H9 (cell line): Measurements from ENCODE around the gene KCNN3. TPM values are rescaled to one million over a fixed set of nuclear protein-coding genes. Genes with fewer than 3 reads are reported as not detected.

ENCODE experiments used
- DNase-seq: peaks from one replicate; pipeline ENCODE4 v3.0.0-alpha.2; 2017
- H2AFZ ChIP-seq: one replicate; pipeline ENCODE4 v1.6.1; 2013; ENCODE audit warnings: mild to moderate bottlenecking, low read length, control low read depth, moderate library complexity
- H2AK5ac ChIP-seq: 2 replicates; pipeline ENCODE4 v1.6.1; 2013; ENCODE audit warnings: low read length, control low read depth, mixed read lengths; ENCODE audit not compliant: insufficient read length
- H2BK120ac ChIP-seq: one replicate; pipeline ENCODE4 v1.6.1; 2013; ENCODE audit warnings: low read depth, mild to moderate bottlenecking, low read length, control low read depth, inconsistent platforms; ENCODE audit not compliant: poor library complexity, severe bottlenecking
- H2BK12ac ChIP-seq: 2 replicates; pipeline ENCODE4 v1.6.1; 2013; ENCODE audit warnings: low read length, control low read depth, mixed read lengths, low read depth; ENCODE audit not compliant: insufficient read length
- H2BK15ac ChIP-seq: 2 replicates; pipeline ENCODE4 v1.6.1; 2013; ENCODE audit warnings: low read depth, low read length, control low read depth
- H2BK20ac ChIP-seq: one replicate; pipeline ENCODE4 v1.6.1; 2013; ENCODE audit warnings: low read depth, mild to moderate bottlenecking, low read length, control low read depth, inconsistent platforms; ENCODE audit not compliant: poor library complexity, severe bottlenecking
- H2BK5ac ChIP-seq: 2 replicates; pipeline ENCODE4 v1.6.1; 2013; ENCODE audit warnings: low read length, control low read depth, mixed read lengths; ENCODE audit not compliant: insufficient read length
- H3K14ac ChIP-seq: 2 replicates; pipeline ENCODE4 v1.6.1; 2013; ENCODE audit warnings: low read length, control low read depth; ENCODE audit not compliant: insufficient read depth
- H3K18ac ChIP-seq: 2 replicates; pipeline ENCODE4 v1.6.1; 2013; ENCODE audit warnings: low read depth, mild to moderate bottlenecking, mixed read lengths, low read length, control low read depth; ENCODE audit not compliant: insufficient read length
- H3K23ac ChIP-seq: 2 replicates; pipeline ENCODE4 v1.6.1; 2013; ENCODE audit warnings: low read length, control low read depth, mixed read lengths, low read depth; ENCODE audit not compliant: insufficient read length
- H3K23me2 ChIP-seq: 2 replicates; pipeline ENCODE4 v1.6.1; 2013; ENCODE audit warnings: low read depth, mild to moderate bottlenecking, mixed read lengths, low read length, control low read depth; ENCODE audit not compliant: insufficient read length, poor library complexity, severe bottlenecking
- H3K27ac ChIP-seq: 2 replicates; pipeline ENCODE4 v1.5.1; 2013; ENCODE audit warnings: low read length, control low read depth, mixed read lengths, low read depth; ENCODE audit not compliant: insufficient read length
- H3K27me3 ChIP-seq: 2 replicates; pipeline ENCODE4 v1.6.1; 2013; ENCODE audit warnings: low read length, control low read depth, inconsistent platforms; ENCODE audit not compliant: insufficient read depth
- H3K4ac ChIP-seq: 2 replicates; pipeline ENCODE4 v1.6.1; 2013; ENCODE audit warnings: low read depth, mild to moderate bottlenecking, control low read depth, inconsistent platforms, low read length, moderate library complexity
- H3K4me1 ChIP-seq: 2 replicates; pipeline ENCODE4 v1.6.1; 2013; ENCODE audit warnings: low read length, control low read depth, inconsistent platforms; ENCODE audit not compliant: insufficient read depth
- H3K4me2 ChIP-seq: 2 replicates; pipeline ENCODE4 v1.6.1; 2013; ENCODE audit warnings: low read length, control low read depth, mixed read lengths; ENCODE audit not compliant: insufficient read length, insufficient read depth
- H3K56ac ChIP-seq: 2 replicates; pipeline ENCODE4 v1.6.1; 2013; ENCODE audit warnings: low read depth, mild to moderate bottlenecking, mixed read lengths, low read length, control low read depth; ENCODE audit not compliant: insufficient read length
- H3K79me1 ChIP-seq: 2 replicates; pipeline ENCODE4 v1.6.1; 2013; ENCODE audit warnings: low read depth, mild to moderate bottlenecking, moderate library complexity, low read length, control low read depth, inconsistent platforms; ENCODE audit not compliant: insufficient read depth, poor library complexity, severe bottlenecking
- H3K79me2 ChIP-seq: 2 replicates; pipeline ENCODE4 v1.6.1; 2013; ENCODE audit warnings: low read length, control low read depth, inconsistent platforms; ENCODE audit not compliant: insufficient read depth
- H3K9ac ChIP-seq: 2 replicates; pipeline ENCODE4 v1.6.1; 2013; ENCODE audit warnings: low read length, control low read depth, mixed read lengths; ENCODE audit not compliant: insufficient read length; ENCODE audit errors: extremely low read depth
- H3K9me3 ChIP-seq: one replicate; pipeline ENCODE4 v1.6.1; 2013; ENCODE audit warnings: low read depth, low read length, inconsistent platforms; ENCODE audit not compliant: control insufficient read depth
- H3T11ph ChIP-seq: one replicate; pipeline ENCODE4 v1.6.1; 2013; ENCODE audit warnings: mild to moderate bottlenecking, low read length, control low read depth, inconsistent platforms
- H4K20me1 ChIP-seq: one replicate; pipeline ENCODE4 v1.6.1; 2013; ENCODE audit not compliant: control insufficient read depth, insufficient read length, insufficient read depth
- H4K5ac ChIP-seq: 2 replicates; pipeline ENCODE4 v1.6.1; 2013; ENCODE audit warnings: low read depth, mild to moderate bottlenecking, mixed read lengths, low read length, control low read depth; ENCODE audit not compliant: insufficient read length
- H4K8ac ChIP-seq: replicated peaks from 2 replicates; pipeline ENCODE4 v1.6.1; 2013; ENCODE audit warnings: low read length, control low read depth, mixed read lengths, low read depth; ENCODE audit not compliant: insufficient read length
- H4K91ac ChIP-seq: 2 replicates; pipeline ENCODE4 v1.6.1; 2013; ENCODE audit warnings: low read depth, mild to moderate bottlenecking, moderate library complexity, mixed read lengths, low read length, control low read depth; ENCODE audit not compliant: insufficient read length
- H3K27ac Mint-ChIP-seq, 3 experiments: 2 replicates in 2 of 3; 3 replicates in 1 of 3; pipeline ENCODE4 v1.8.0; 2020 to 2021; ENCODE audit warnings: mixed read lengths in 3 of 3, mild to moderate bottlenecking in 1 of 3, moderate library complexity in 1 of 3
- H3K27me3 Mint-ChIP-seq: 2 replicates; pipeline ENCODE4 v1.8.0; 2021; ENCODE audit warnings: low read depth, mild to moderate bottlenecking, moderate library complexity, mixed read lengths
- H3K36me3 Mint-ChIP-seq, 3 experiments: 2 replicates in 2 of 3; 3 replicates in 1 of 3; pipeline ENCODE4 v1.8.0; 2020 to 2021; ENCODE audit warnings: low read depth in 3 of 3, mixed read lengths in 3 of 3; ENCODE audit not compliant: insufficient read depth in 1 of 3
- H3K4me1 Mint-ChIP-seq, 2 experiments: 2 replicates each; pipeline ENCODE4 v1.8.0; 2020; ENCODE audit warnings: mixed read lengths in 2 of 2
- H3K4me3 Mint-ChIP-seq, 2 experiments: 2 replicates in 1 of 2; 3 replicates in 1 of 2; pipeline ENCODE4 v1.8.0; 2020 to 2021; ENCODE audit warnings: mild to moderate bottlenecking in 2 of 2, mixed read lengths in 2 of 2, moderate library complexity in 1 of 2
- H3K9me3 Mint-ChIP-seq, 2 experiments: 2 replicates in 1 of 2; 3 replicates in 1 of 2; pipeline ENCODE4 v1.8.0; 2020; ENCODE audit warnings: mild to moderate bottlenecking in 2 of 2, mixed read lengths in 2 of 2, moderate library complexity in 1 of 2
- CTCF ChIP-seq: fragments of 200-600 bp; sonication (generic); conservative IDR thresholded peaks from 3 replicates; pipeline ENCODE4 v1.8.0; 2021; ENCODE audit warnings: antibody characterized with exemption, mild to moderate bottlenecking
- WGBS: extraction: QIAGEN DNeasy Blood & Tissue Kit; methylation state at CpG from one replicate; pipeline ENCODE4 v1.1.7; 2013; ENCODE audit warnings: missing lambda C conversion rate, low lambda C conversion rate, mixed read lengths; ENCODE audit not compliant: insufficient read length; ENCODE audit errors: extremely low coverage; 5-methylcytosine and 5-hydroxymethylcytosine counted together
- total RNA-seq: library from RNA; stranded (reverse); gene quantifications from 2 replicates; pipeline ENCODE4 v1.2.1, GENCODE V29; 2021

Gene KCNN3
- total RNA-seq, 1 experiment from 2014 or later, result 0.83 TPM

GRCh38 chr1:154778944-154779343, 91.1 kb downstream of the KCNN3 start:
- Histone ChIP-seq H3K4me2 (no peak overlapping the region), H2AK5ac (no peak overlapping the region), H3K9me3 (peaks cover 6% of the 10 kb centered on the region), H3K27ac (no peak overlapping the region), H3K27me3 (no peaks in the 10 kb centered on the region), H4K8ac (no peak overlapping the region), H3K23ac (no peak overlapping the region), H3K14ac (no peak overlapping the region), H2BK15ac (no peak overlapping the region), H3K56ac (no peak overlapping the region), H3T11ph (no peak overlapping the region), H3K18ac (no peak overlapping the region), H2BK120ac (no peak overlapping the region), H3K79me2 (no peaks in the 10 kb centered on the region), H4K5ac (no peak overlapping the region), H2BK12ac (no peak overlapping the region), H3K4me1 (no peaks in the 10 kb centered on the region), H2BK20ac (no peak overlapping the region), H4K20me1 (no peaks in the 10 kb centered on the region), H3K79me1 (no peaks in the 10 kb centered on the region), H2AFZ (no peak overlapping the region), H2BK5ac (no peak overlapping the region), H3K9ac (no peak overlapping the region), H3K23me2 (no peaks in the 10 kb centered on the region), H4K91ac (no peak overlapping the region), H3K4ac (no peak overlapping the region)
- DNase-seq, result no peak
- Mint-ChIP-seq H3K4me3 (no peak overlapping the region), H3K9me3 (peaks cover 0 to 3% of the 10 kb centered on the region in 2 experiments; a peak in 2 of 5 replicates), H3K27me3 (no peaks in the 10 kb centered on the region; the same call in 1 of the 2 replicates), H3K4me1 (peaks cover 0 to 17% of the 10 kb centered on the region in 2 experiments; a peak in 3 of 4 replicates), H3K27ac (no peak overlapping the region), H3K36me3 (peaks cover 0 to 4% (median 0%) of the 10 kb centered on the region in 3 experiments; a peak in 1 of 7 replicates)
- WGBS, result no CpG with 5 or more reads among the region's 3 CpGs
- TF ChIP-seq CTCF, result no peak
